Measurements from ENCODE around the gene FANCC. TPM values are rescaled to one million over a fixed set of nuclear protein-coding genes. Genes with fewer than 3 reads are reported as not detected.

The FANCC gene
- total RNA-seq, 1 experiment from 2014 or later, result 14.0 TPM

DNA sequence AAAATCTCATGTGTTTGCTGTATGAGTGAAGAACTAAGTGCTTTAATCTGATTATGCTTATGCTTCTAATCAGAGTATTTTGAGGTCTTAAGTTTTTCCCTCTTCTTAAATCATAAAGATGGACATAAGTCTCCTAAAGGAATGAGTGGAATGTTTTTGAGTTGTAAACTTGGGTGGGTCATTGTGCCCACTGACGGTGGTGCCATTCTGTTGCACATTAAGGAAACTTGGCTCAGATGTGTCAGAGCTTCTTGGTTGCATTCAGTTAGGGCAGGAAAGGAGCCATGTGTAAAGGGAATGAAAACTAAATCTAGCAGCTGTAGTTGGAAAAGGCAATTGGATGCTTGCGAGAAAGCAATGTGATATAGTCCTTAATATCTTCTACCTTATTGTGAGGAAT, 256.6 kb downstream of the FANCC start:
- Histone ChIP-seq H3K36me3 (ENCODE audit: insufficient read depth, low read length) (no peaks in the 10 kb centered on the region), H2AFZ (ENCODE audit: low read length) (no peak overlapping the region), H3K9ac (ENCODE audit: low read length) (no peak overlapping the region), H3K27ac (ENCODE audit: low read length) (no peak overlapping the region), H3K4me2 (ENCODE audit: low read depth, low read length, poor library complexity, severe bottlenecking) (no peak overlapping the region), H3K9me3 (ENCODE audit: low read length) (no peaks in the 10 kb centered on the region), H3K4me1 (ENCODE audit: low read length) (no peaks in the 10 kb centered on the region), H3K79me2 (ENCODE audit: low read length) (no peaks in the 10 kb centered on the region), H4K20me1 (ENCODE audit: insufficient read depth, low read depth, low read length) (no peaks in the 10 kb centered on the region), H3K9me2 (replicated peaks; ENCODE audit: insufficient read depth, low read length) (no peaks in the 10 kb centered on the region), H3K27me3 (ENCODE audit: low read length) (no peaks in the 10 kb centered on the region), H3K4me3 (ENCODE audit: low read length) (no peak overlapping the region)
- no peak for DNase-seq

DNA sequence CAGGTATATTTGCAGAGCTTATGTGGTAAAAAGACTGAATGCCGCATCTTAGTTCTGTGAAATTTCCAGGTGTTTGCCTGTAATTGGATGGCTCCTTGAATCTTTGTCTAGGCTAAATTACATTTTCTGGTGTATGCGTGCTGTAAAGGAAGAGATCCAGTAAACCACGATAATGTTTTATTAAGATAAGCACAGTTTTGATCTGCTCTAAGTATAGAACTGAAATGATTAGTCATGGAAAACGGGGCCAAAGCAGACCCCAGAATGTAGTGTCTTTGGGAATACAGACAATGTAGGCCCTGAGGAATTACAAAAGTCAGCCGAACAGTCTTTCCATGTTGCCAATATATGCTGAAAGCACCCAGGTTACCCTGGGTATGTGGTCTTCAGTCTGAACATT, 257.3 kb downstream of the FANCC start:
- Histone ChIP-seq H3K27me3 (ENCODE audit: low read length) (no peaks in the 10 kb centered on the region), H3K36me3 (ENCODE audit: insufficient read depth, low read length) (no peaks in the 10 kb centered on the region), H3K9ac (ENCODE audit: low read length) (no peak overlapping the region), H2AFZ (ENCODE audit: low read length) (no peak overlapping the region), H3K4me2 (ENCODE audit: low read depth, low read length, poor library complexity, severe bottlenecking) (no peak overlapping the region), H3K9me3 (ENCODE audit: low read length) (no peaks in the 10 kb centered on the region), H3K4me1 (ENCODE audit: low read length) (no peaks in the 10 kb centered on the region), H3K9me2 (replicated peaks; ENCODE audit: insufficient read depth, low read length) (no peaks in the 10 kb centered on the region), H3K27ac (ENCODE audit: low read length) (no peak overlapping the region), H3K79me2 (ENCODE audit: low read length) (no peaks in the 10 kb centered on the region), H4K20me1 (ENCODE audit: insufficient read depth, low read depth, low read length) (no peaks in the 10 kb centered on the region), H3K4me3 (ENCODE audit: low read length) (no peak overlapping the region)
- no peak for DNase-seq

DNA sequence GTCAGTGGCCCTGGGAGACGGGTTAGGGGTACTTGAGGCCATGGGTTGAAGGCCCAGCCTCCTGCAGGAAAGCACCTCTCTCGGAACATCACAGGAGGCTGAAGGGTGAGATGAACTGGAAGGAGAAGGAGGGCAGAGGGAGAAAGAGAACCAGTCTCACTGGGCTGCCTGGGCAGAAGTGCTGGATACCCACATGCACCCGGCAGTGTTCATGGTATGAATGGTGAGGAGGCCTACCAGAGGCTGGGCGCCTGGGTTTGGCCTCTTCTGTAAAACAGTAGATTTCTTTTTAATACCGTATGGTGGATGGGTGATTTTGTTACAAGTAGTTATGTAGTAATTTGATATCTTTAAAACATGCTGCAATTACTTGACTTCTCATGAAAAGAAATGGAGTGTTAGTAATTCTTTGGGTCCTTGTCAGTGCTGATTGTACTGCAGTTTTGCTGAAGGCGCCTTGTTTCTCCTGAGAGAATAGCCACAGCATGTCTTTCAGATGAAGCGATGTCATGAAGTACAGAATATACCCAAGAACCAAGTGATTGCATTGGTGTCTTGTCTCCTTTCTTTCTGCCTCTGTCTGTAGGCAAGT, 258.6 kb downstream of the FANCC start:
- no peaks in the 10 kb centered on the region for H3K27me3 ChIP-seq (ENCODE audit: low read length)
- H4K20me1 ChIP-seq (ENCODE audit: insufficient read depth, low read depth, low read length), result no peaks in the 10 kb centered on the region
- H3K27ac ChIP-seq (ENCODE audit: low read length), result no peak overlapping the region
- no peaks in the 10 kb centered on the region for H3K9me3 ChIP-seq (ENCODE audit: low read length)
- H3K4me1 ChIP-seq (ENCODE audit: low read length), result no peaks in the 10 kb centered on the region
- H3K79me2 ChIP-seq (ENCODE audit: low read length), result no peaks in the 10 kb centered on the region
- no peaks in the 10 kb centered on the region for H3K9me2 ChIP-seq (replicated peaks; ENCODE audit: insufficient read depth, low read length)
- H3K4me2 ChIP-seq (ENCODE audit: low read depth, low read length, poor library complexity, severe bottlenecking), result no peak overlapping the region
- no peak for DNase-seq
- H3K9ac ChIP-seq (ENCODE audit: low read length), result no peak overlapping the region
- no peaks in the 10 kb centered on the region for H3K36me3 ChIP-seq (ENCODE audit: insufficient read depth, low read length)
- no peak overlapping the region for H2AFZ ChIP-seq (ENCODE audit: low read length)
- no peak overlapping the region for H3K4me3 ChIP-seq (ENCODE audit: low read length)

DNA sequence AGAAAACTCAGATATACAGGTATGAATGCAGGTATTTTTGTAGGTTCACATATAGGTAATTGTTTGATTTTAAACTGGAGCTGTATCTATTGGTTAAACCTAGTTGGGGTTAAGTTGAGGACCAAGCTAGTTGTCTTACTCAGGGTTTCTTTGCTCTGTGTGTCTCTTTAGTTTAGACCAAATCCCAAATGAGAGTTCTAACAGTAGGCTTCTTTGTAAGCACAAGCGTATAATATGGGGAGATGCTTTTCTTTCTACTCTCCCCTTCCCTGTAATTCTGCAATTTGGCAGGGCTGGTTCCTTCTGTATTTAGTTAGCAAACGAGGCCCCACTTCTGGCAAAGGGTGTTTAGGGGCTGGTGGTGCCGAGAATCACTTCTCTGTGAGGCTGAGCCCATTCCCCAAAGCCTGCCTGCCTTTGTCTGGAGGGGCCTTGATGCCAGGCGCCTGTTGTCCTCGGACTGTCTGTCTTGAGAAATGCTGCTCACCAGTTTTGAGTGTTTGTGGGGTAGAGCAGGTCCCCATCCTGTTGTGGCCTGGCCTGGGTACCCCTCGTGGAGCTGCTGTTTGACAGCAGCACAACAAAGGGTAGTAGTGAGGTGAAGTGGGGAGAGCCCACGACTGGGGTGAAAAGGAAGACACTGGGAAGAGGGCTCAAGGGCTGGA, 259.3 kb downstream of the FANCC start:
- no peak for DNase-seq
- H3K9me2 ChIP-seq (replicated peaks; ENCODE audit: insufficient read depth, low read length), result no peaks in the 10 kb centered on the region
- H3K4me1 ChIP-seq (ENCODE audit: low read length), result no peaks in the 10 kb centered on the region
- H3K27me3 ChIP-seq (ENCODE audit: low read length), result no peaks in the 10 kb centered on the region
- no peak overlapping the region for H2AFZ ChIP-seq (ENCODE audit: low read length)
- H3K4me2 ChIP-seq (ENCODE audit: low read depth, low read length, poor library complexity, severe bottlenecking), result no peak overlapping the region
- no peaks in the 10 kb centered on the region for H4K20me1 ChIP-seq (ENCODE audit: insufficient read depth, low read depth, low read length)
- H3K79me2 ChIP-seq (ENCODE audit: low read length), result no peaks in the 10 kb centered on the region
- no peak overlapping the region for H3K4me3 ChIP-seq (ENCODE audit: low read length)
- H3K36me3 ChIP-seq (ENCODE audit: insufficient read depth, low read length), result no peaks in the 10 kb centered on the region
- no peaks in the 10 kb centered on the region for H3K9me3 ChIP-seq (ENCODE audit: low read length)
- H3K9ac ChIP-seq (ENCODE audit: low read length), result no peak overlapping the region
- H3K27ac ChIP-seq (ENCODE audit: low read length), result no peak overlapping the region

DNA sequence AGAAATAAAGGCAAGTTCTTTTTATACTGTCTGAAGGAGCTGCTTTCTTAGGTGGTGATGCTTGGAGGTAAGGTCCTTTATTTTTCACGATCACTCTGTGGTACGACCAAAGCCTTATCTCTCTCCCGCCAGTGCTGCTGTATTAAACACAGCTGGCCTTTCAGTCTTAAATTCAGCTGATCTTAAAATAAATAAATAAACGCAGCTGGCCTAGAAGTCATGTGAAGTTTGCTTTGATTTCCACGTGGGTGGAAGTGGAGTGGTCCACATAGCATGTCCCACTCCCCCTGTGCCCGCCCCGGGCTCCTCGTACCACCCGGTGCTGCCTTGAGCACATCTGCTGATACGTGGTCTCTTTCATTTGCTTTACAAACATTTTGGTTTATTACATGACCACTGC, 260.4 kb downstream of the FANCC start:
- Histone ChIP-seq H3K9ac (ENCODE audit: low read length) (no peak overlapping the region), H3K79me2 (ENCODE audit: low read length) (no peaks in the 10 kb centered on the region)

DNA sequence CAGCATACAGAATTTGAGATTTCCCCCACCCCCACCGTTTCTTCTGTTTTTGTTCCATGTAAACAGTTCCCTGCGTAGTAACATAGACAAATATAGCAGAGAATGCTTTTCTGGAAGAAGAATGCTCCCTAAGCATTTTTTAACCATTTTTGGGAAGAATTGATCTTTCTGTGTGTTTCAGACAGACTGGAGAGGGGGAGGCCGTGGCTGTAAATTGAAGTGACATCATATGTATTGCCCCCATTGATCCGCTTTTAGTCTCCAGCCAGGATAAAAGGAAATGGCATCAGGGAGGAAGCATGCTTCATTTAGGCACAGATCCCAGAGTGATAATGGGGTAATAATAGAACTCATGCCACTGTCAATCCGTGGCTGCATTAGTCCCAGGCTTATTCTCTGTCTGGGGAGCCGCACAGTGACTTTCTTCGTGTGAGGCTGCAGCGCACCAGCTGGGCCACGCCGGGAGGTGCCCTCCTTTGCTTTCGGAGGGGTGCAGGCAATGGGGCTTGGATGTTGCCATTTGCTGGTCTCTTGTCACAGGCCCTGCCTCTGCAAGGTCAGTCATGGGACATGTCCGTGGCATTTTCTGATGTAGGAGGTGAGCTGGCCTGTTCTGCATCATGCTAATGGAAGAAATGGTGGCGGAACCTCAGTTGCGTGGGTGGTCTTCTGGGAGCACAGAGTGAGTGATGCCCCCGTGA, 261.5 kb downstream of the FANCC start:
- Histone ChIP-seq H3K9me3 (ENCODE audit: low read length) (no peaks in the 10 kb centered on the region), H3K79me2 (ENCODE audit: low read length) (no peaks in the 10 kb centered on the region), H3K4me1 (ENCODE audit: low read length) (no peaks in the 10 kb centered on the region), H4K20me1 (ENCODE audit: insufficient read depth, low read depth, low read length) (no peaks in the 10 kb centered on the region), H2AFZ (ENCODE audit: low read length) (no peak overlapping the region), H3K9me2 (replicated peaks; ENCODE audit: insufficient read depth, low read length) (no peaks in the 10 kb centered on the region), H3K4me2 (ENCODE audit: low read depth, low read length, poor library complexity, severe bottlenecking) (no peak overlapping the region), H3K27me3 (ENCODE audit: low read length) (no peaks in the 10 kb centered on the region), H3K27ac (ENCODE audit: low read length) (no peak overlapping the region), H3K4me3 (ENCODE audit: low read length) (no peak overlapping the region), H3K36me3 (ENCODE audit: insufficient read depth, low read length) (no peaks in the 10 kb centered on the region), H3K9ac (ENCODE audit: low read length) (no peak overlapping the region)
- no peak for DNase-seq

More for the DNA sequence above, 260.4 kb downstream of the FANCC start:
- Histone ChIP-seq H3K4me1 (ENCODE audit: low read length) (no peaks in the 10 kb centered on the region), H2AFZ (ENCODE audit: low read length) (no peak overlapping the region), H4K20me1 (ENCODE audit: insufficient read depth, low read depth, low read length) (no peaks in the 10 kb centered on the region), H3K9me2 (replicated peaks; ENCODE audit: insufficient read depth, low read length) (no peaks in the 10 kb centered on the region), H3K4me2 (ENCODE audit: low read depth, low read length, poor library complexity, severe bottlenecking) (no peak overlapping the region), H3K27ac (ENCODE audit: low read length) (no peak overlapping the region), H3K9me3 (ENCODE audit: low read length) (no peaks in the 10 kb centered on the region), H3K27me3 (ENCODE audit: low read length) (no peaks in the 10 kb centered on the region), H3K36me3 (ENCODE audit: insufficient read depth, low read length) (no peaks in the 10 kb centered on the region), H3K4me3 (ENCODE audit: low read length) (no peak overlapping the region)
- DNase-seq, result no peak

DNA sequence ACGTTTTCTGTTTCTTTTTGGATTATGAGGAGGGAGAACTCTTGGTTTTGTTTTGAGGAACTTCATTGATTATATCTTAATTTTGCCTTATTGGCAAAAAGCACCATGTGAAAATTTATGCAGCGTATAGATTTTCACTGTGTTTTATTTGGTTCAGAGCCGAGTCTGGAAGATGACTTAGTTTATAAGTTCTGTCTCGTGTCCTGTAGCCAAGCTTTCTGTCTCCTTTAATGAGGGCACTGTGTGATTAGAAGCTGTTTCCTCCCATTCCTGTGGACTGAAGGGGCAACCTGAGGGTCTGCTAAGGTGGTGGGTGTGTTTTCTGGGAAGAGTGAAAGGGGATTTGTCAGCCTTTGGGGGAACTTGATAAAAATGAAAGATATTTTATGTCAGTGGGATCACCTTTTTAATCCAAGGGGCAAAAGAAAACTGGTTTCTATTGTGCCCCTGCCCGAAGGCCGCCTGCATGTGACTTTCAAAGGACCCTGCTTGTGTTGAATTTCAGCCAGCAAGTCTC, 262.1 kb downstream of the FANCC start:
- Histone ChIP-seq H2AFZ (ENCODE audit: low read length) (no peak overlapping the region), H3K79me2 (ENCODE audit: low read length) (no peaks in the 10 kb centered on the region), H3K4me3 (ENCODE audit: low read length) (no peak overlapping the region), H3K9me2 (replicated peaks; ENCODE audit: insufficient read depth, low read length) (no peaks in the 10 kb centered on the region), H3K36me3 (ENCODE audit: insufficient read depth, low read length) (no peaks in the 10 kb centered on the region), H3K9ac (ENCODE audit: low read length) (no peak overlapping the region), H3K9me3 (ENCODE audit: low read length) (no peaks in the 10 kb centered on the region), H4K20me1 (ENCODE audit: insufficient read depth, low read depth, low read length) (no peaks in the 10 kb centered on the region), H3K4me2 (ENCODE audit: low read depth, low read length, poor library complexity, severe bottlenecking) (no peak overlapping the region), H3K27ac (ENCODE audit: low read length) (no peak overlapping the region), H3K4me1 (ENCODE audit: low read length) (no peaks in the 10 kb centered on the region), H3K27me3 (ENCODE audit: low read length) (no peaks in the 10 kb centered on the region)
- DNase-seq, result no peak

Data from Karpas-422 (cell line).